Lower lobe of right lung (tissue), 2 donors: Measurements from ENCODE around the gene ZNF879. TPM values are rescaled to one million over a fixed set of nuclear protein-coding genes. Genes with fewer than 3 reads are reported as not detected.
A peak's percentile ranks its signal among the peaks of the same experiment; 100 is the strongest.

Experiments
- ATAC-seq, 2 donors: fragments of 200-7000 bp; cut with Tn5 transposase; one replicate each; pipeline ENCODE4 v1.9.1; 2020 to 2022; ENCODE audit warnings: mild to moderate bottlenecking in 2 of 2, moderate library complexity in 2 of 2
- DNase-seq: peaks from one replicate; pipeline ENCODE4 v3.0.0-alpha.2; 2020
- H3K27ac ChIP-seq: fragments of 200-600 bp; one replicate; pipeline ENCODE4 v1.8.0; 2022
- H3K27me3 ChIP-seq: fragments of 200-600 bp; one replicate; pipeline ENCODE4 v1.8.0; 2022; ENCODE audit warnings: low read depth
- H3K36me3 ChIP-seq: fragments of 200-600 bp; one replicate; pipeline ENCODE4 v1.8.0; 2022; ENCODE audit warnings: mild to moderate bottlenecking
- H3K4me1 ChIP-seq: fragments of 200-600 bp; one replicate; pipeline ENCODE4 v1.8.0; 2022
- H3K4me3 ChIP-seq: fragments of 200-600 bp; one replicate; pipeline ENCODE4 v1.8.0; 2022; ENCODE audit warnings: mild to moderate bottlenecking
- H3K9me3 ChIP-seq: fragments of 200-600 bp; one replicate; pipeline ENCODE4 v1.8.0; 2022
- intact Hi-C: fragments of 100-400 bp; cut with DNase I; formaldehyde crosslinking; loops from one replicate; pipeline ENCODE4 v1.11.0; 2022
- total RNA-seq: library from RNA; stranded (reverse); fragmentation: NEBNext Ultra II Directional; extraction: Animal tissue kit (Norgen Biotek cat#: 25700); gene quantifications from one replicate; pipeline ENCODE4 v1.2.1, GENCODE V29; 2021
- TF ChIP-seq, protein P1 (sequence below): fragments of 200-600 bp; IDR thresholded peaks from one replicate; pipeline ENCODE4 v1.8.0; 2022; ENCODE audit warnings: antibody characterized with exemption, mild to moderate bottlenecking
- donor health status: DM: no; HTN: yes; CAD: no; lungs with severe emphysema.

ZNF879 gene
- total RNA-seq, 1 donor from 2014 or later = 7.3 TPM

DNA sequence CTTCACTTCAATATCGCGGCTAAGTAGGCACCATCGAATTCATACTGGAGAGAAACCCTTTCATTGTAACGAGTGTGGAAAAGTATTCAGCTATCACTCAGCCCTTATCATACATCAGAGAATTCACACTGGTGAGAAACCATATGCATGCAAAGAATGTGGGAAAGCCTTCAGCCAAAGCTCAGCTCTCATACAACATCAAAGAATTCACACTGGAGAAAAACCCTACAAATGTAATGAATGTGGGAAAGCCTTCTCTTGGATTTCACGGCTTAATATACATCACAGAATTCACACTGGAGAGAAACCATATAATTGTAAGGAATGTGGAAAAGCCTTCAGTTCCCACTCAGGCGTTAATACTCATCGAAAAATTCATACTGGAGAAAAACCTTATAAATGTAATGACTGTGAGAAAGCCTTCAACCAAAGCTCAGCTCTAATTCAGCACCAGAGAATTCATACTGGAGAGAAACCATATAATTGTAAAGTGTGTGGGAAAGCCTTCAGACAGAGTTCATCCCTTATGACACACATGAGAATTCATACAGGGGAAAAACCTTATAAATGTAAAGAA, 9.5 kb downstream of the ZNF879 start:
- H3K9me3 ChIP-seq = peaks cover 99% of the 10 kb centered on the region
- H3K27ac ChIP-seq = no peak overlapping the region
- no peaks in the 10 kb centered on the region for H3K27me3 ChIP-seq
- no peak overlapping the region for H3K4me3 ChIP-seq
- DNase-seq (no peak), ATAC-seq (no peak)
- intact Hi-C loops = no loop called here
- peaks cover 44% of the 10 kb centered on the region for H3K36me3 ChIP-seq
- TF ChIP-seq, protein P1, sequence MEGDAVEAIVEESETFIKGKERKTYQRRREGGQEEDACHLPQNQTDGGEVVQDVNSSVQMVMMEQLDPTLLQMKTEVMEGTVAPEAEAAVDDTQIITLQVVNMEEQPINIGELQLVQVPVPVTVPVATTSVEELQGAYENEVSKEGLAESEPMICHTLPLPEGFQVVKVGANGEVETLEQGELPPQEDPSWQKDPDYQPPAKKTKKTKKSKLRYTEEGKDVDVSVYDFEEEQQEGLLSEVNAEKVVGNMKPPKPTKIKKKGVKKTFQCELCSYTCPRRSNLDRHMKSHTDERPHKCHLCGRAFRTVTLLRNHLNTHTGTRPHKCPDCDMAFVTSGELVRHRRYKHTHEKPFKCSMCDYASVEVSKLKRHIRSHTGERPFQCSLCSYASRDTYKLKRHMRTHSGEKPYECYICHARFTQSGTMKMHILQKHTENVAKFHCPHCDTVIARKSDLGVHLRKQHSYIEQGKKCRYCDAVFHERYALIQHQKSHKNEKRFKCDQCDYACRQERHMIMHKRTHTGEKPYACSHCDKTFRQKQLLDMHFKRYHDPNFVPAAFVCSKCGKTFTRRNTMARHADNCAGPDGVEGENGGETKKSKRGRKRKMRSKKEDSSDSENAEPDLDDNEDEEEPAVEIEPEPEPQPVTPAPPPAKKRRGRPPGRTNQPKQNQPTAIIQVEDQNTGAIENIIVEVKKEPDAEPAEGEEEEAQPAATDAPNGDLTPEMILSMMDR = no peak
- no peaks in the 10 kb centered on the region for H3K4me1 ChIP-seq

DNA sequence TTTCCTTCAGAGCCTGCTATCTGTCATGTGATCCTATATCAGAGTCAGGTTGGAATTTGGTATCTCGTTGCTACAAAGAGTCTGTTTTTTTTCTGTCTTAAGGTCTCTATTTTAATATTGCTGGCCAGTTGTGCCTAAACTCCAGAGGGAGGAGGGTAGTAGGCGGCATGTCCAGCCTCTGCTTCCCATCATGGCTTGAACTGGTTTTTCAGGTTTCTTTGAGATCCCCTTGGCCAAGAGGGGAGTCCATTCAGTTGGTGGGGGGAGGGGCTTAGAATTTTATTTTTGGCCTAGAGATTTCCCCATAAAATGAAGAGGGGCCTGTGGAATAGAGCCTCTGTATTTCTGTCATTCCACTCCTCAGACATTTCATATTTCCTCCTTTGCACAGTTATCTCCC, 21.2 kb downstream of the ZNF879 start:
- Histone ChIP-seq H3K9me3 (peaks cover 48% of the 10 kb centered on the region), H3K4me3 (no peak overlapping the region), H3K36me3 (no peaks in the 10 kb centered on the region), H3K4me1 (no peaks in the 10 kb centered on the region), H3K27me3 (no peaks in the 10 kb centered on the region), H3K27ac (no peak overlapping the region)
- TF ChIP-seq, protein P1 = no peak
- intact Hi-C loops = no loop called here
- ATAC-seq (no peak), DNase-seq (no peak)

DNA sequence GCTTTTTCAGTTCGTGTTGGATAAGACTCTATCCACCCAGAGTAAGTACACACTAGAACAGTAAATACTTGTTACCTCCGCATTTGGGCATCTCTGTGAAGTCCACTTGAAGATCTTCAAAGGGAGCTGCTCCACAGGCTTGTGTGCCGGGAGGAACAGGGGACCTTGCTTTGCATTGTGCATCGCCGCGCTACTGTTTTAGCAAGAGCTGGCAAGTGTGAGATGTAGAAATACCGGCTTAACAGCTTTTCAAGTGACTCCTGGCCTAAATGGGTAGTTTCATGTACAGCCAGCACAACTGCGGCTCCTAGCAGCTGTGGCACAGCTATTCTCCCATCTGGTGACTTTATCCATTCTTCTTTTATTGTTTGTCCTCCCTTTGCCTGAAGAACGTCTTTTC, 28.2 kb downstream of the ZNF879 start:
- intact Hi-C loops = no loop called here
- no peak overlapping the region for H3K4me3 ChIP-seq
- H3K27ac ChIP-seq = no peak overlapping the region
- H3K36me3 ChIP-seq = no peaks in the 10 kb centered on the region
- no peaks in the 10 kb centered on the region for H3K4me1 ChIP-seq
- TF ChIP-seq, protein P1 = no peak
- peak; percentile 56 for DNase-seq
- peak in 1 of 2 donors; percentile 64 for ATAC-seq
- H3K9me3 ChIP-seq = peaks cover 12% of the 10 kb centered on the region
- H3K27me3 ChIP-seq = no peaks in the 10 kb centered on the region

DNA sequence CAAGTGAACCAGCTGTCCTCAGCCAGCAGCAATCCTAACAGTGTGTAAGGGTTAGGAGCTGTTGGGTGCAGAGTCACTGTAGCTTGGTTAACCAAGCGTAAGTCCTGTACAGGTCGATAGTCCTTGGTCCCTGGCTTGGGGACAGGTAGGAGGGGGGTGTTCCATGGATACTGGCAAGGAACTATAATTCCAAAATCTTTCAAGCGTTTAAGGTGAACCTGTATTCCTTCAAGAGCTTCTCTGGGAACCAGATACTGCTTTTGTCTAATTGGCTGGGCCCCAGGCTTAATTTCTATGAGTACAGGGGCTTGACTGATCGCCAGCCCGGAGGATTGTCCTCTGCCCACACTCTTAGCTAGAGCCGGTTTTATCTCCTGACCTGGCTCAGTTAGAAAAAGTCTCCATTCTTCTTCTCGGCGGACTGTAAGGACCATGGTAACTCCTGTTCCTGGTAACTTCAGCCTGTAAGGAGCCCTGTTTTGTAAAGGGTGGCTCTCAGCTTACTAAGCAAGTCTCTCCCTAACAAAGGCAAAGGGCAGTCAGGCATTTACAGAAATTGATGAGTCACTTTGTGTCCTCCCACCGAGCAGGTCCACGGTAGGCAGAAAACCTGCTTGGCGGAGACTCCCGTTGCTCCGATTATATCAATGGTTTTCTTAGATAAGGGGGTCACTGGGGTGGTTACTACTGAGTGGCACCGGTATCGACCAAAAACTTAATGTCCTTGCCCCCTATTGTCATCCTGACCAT, 30.6 kb downstream of the ZNF879 start:
- intact Hi-C loops = no loop called here
- ATAC-seq (no peak), DNase-seq (no peak)
- H3K36me3 ChIP-seq = no peaks in the 10 kb centered on the region
- H3K9me3 ChIP-seq = peaks cover 4% of the 10 kb centered on the region
- H3K27ac ChIP-seq = no peak overlapping the region
- H3K27me3 ChIP-seq = no peaks in the 10 kb centered on the region
- no peak overlapping the region for H3K4me3 ChIP-seq
- no peaks in the 10 kb centered on the region for H3K4me1 ChIP-seq
- TF ChIP-seq, protein P1 = no peak

DNA sequence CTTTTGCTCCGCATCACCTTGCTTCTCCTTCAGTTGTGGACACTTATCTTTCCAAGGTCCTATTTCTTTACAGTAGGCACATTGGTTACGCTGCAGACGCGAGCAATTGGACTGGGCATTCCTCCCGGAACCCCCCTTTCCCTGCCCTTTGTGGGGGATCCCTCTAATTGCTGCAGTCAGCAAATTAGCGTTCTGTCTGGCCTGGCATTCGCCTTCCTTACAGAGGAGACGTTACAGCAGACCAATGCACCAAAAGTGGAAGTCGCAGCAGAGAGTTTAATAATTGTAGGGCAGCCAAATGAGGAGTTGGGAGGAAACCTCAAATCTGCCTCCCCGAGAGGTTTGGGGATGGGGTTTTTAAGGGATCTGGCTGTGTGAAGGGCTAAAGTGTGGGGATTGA, 31.3 kb downstream of the ZNF879 start:
- TF ChIP-seq, protein P1 = no peak
- H3K36me3 ChIP-seq = no peaks in the 10 kb centered on the region
- DNase-seq = no peak
- H3K9me3 ChIP-seq = no peaks in the 10 kb centered on the region
- no peaks in the 10 kb centered on the region for H3K4me1 ChIP-seq
- intact Hi-C loops = no loop called here
- no peak overlapping the region for H3K27ac ChIP-seq
- H3K4me3 ChIP-seq = no peak overlapping the region
- H3K27me3 ChIP-seq = no peaks in the 10 kb centered on the region
- ATAC-seq = no peak
